GM21619 (cell line): Measurements from ENCODE around the gene RGS6.

Experiments used
- ATAC-seq: cut with Tn5 transposase; IDR thresholded peaks from one replicate; pipeline ENCODE4 v1.9.1; 2021; ENCODE audit not compliant: unreplicated experiment

The RGS6 gene

DNA sequence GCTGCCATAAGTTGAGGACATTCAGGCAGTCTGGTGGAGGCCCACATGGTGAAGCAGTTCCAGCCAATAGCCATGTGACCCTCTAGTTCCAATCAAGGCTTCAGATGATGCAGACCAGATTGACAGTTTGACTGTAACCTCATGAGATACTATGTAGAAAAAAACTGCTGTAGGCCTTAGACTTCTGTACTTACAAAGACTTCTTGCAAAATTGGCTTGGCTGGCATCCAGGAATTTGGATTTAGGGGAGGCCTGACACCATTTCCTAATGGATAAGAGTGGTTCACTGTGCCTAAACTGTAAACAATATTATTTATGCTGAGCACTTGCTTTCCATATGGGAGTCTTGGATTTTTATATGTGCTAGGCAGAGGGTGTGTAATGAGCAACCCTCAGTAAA, 76.4 kb downstream of the RGS6 start:
- no peak for ATAC-seq

- no peak for ATAC-seq
Observed at GRCh38 chr14:72010474-72010873, 78.2 kb downstream of the RGS6 start.

DNA sequence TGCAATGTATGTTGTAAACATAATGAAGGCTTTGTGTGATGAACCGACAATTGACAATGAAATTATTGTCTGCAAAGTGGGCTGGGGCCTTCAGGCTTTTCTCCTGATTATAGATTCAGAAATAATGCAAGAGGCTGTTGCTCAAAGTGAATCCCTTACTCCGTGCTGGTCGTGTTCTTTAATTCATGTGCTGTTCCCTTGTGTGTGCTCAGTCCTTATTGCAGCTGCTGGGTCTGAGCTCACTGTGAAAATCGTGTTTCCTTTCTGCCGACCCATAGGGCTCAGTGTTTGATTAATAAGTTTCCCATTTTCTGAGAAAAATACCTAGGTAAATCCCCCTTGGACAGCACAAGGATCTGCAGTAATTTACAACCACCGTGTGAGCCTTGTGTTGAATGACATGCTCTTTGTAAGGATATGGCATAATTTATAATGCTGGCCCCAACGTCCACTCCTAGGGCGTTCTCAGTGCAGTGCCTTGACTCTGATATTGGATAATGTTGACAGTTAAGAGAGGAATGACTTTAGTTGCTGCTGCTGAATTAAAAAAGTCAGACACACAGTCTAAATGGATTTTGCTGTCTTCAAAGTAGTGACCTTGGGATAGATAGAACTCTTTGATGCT, 81.6 kb downstream of the RGS6 start:
- ATAC-seq: no peak

- ATAC-seq: no peak
Observed at GRCh38 chr14:72014486-72014885, 82.3 kb downstream of the RGS6 start.

- ATAC-seq: no peak
Observed at GRCh38 chr14:72017290-72017689, 85.1 kb downstream of the RGS6 start.

- no peak for ATAC-seq
Observed at GRCh38 chr14:72023128-72024042, 91.2 kb downstream of the RGS6 start.

DNA sequence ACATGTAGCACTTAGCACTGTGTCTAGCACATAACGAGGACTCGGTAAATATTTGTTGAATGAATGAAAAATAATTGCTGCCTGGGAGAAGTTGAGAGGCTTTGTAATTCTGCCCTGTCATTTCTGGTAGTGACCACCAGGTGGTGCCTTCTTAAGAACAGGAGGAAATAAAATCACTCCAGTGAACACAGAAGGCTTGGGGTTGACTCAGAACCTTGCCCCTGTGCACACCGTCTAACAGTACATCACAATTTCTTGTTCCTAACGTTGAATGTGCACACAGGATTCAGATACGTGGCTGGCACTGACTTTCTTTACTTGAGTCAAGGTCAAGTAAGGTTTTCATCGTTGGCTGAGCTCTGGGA, 91.8 kb downstream of the RGS6 start:
- ATAC-seq: no peak

DNA sequence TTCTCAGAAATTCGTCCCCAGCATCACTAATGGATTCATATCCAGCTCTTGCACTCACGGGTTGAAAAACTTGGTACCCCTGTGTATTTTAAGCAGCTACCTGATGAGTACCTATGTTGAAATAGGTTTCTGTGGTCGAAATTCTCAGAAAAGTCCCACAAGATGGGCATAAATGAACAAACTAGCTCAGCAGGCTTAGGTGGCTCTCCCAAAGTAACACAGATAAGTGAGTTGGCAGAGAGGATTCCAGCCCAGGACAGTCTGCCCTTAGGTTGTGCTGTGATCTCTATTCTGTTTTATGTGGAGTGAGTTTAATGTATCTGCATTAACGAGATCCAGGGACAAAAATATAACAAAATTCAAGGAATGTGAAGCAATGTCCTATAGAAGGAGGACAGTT, 92.3 kb downstream of the RGS6 start:
- ATAC-seq: no peak

GRCh38 chr14:72026536-72026935, 94.3 kb downstream of the RGS6 start:
- no peak for ATAC-seq

DNA sequence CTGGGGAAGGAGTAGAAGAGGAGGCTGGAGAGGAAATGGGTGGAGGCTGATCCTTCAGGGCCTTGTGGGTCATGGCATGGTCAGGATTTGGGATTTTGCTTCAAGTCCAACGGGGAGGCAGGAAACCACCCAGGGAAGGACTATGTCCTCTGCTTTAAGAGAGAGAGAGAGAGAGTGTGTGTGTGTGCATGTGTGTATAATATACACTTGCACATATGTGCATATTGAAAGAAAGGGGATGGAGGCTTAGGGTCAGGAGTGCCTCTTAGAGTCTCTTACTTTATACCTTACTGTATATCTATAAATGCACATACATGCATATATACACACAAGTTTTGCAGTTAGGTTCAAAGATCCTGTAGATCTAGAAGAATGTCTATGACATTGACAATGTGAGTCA, 94.8 kb downstream of the RGS6 start:
- no peak for ATAC-seq

DNA sequence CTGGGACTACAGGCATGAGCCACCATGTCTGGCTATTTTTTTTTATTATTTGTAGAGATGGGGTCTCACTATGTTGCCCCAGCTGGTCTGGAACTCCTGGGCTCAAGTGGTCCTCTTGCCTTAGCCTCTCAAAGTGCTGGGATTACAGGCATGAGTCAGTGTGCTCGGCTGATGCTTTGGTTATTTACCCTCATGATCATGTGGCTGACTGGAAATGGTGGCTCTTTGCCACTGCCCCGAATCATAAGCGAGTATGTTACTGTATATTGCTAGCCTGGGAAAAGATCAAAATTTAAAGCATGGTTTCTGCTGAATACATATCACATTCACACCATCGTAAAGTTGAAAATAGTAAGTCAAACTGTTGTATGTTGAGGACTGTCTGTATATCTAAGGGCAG, 101.1 kb downstream of the RGS6 start:
- no peak for ATAC-seq

DNA sequence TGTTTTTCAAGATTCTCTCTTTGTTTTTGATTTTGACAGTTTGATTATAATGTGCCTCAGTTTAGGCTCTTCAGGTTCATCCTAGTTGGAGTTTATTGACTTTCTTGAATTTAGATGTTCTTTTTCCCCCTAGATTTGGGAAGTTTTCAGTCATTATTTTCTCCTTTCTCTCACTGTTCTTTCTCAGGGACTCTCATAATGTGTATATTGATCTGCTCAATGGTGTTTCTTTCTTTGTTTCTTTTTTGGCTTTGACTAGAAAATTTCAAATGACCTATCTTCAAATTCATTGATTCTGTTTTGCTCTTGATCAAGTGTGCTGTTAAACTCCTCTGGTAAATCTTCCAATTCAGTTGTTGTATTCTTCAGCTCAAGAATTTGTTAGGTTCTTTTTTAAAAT, 108.3 kb downstream of the RGS6 start:
- no peak for ATAC-seq

GRCh38 chr14:72045271-72045670, 113.0 kb downstream of the RGS6 start:
- ATAC-seq: no peak

DNA sequence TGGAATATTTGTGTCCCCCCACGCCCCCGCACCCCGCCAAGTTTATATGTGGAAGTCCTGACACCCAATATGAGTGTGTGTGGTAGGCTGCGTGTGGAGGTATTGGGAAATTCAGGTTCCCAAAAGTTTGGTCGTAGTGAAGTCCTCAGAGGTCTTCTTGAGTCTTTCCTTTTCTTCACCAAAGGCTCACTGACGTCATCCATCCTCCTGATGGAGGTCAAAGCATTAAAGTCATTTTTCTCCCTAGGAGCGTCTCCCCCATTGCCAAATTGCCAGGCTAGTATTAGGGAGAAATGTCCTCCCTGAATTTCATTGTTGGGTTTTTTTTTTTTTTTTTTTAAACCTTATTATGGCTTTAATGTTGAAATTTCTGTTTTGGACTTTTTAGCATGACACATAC, 113.7 kb downstream of the RGS6 start:
- ATAC-seq: no peak

GRCh38 chr14:72049462-72049861, 117.2 kb downstream of the RGS6 start:
- ATAC-seq: no peak

DNA sequence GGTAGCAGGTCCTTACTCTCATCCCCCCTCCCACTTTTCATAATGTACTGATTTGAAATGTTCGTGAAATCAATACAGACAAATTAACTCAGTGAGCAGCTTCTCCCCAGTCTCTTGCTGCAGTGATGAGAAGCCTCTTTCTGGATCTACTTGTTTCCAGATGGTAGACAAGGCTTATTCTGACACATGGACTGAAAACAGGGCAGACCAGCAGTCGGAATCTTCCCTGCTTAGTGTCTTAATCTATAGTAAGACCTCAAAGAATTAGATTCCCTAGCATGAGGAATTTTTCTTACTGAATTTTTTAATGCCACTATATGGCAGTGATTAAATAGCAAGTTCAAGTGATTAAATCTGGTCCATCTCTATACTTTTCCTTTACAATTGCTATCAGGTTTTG, 120.1 kb downstream of the RGS6 start:
- ATAC-seq: no peak

DNA sequence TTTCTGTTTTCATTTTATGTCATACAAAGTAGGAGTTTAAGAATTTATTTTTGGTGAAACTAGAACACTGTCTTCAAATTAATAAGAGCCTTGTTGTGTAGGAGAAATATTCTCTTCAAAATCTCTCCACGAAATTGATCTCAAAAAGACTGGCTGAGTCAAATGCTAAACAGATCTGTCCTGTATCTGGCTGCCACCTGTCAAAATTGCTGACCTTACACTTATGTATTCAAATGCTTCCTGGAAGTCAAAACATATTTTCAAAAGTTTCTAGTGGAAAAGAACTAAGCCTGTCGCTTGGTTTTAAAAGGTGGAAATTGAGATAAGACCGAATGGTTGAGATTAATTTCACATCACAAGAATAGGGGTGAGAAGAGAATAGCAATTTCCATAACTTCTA, 121.4 kb downstream of the RGS6 start:
- ATAC-seq: no peak

DNA sequence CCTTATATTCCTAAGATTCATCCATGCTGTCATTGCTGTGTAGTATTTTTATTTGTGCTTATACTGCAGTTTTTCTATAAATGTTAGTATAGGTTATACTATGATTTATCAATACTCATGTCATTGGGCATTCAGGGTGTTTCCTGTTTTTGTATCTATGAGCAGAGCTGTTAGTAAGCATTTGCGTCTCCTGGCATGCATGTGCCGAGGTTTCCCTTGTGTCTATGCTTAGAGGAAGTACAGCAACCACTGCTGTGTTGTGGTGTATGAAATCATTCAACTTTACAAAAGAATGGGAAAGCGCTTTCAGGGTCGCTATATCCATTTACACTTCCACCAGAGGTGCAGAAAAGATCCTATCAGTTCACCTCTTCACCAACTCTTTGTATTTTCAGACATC, 122.7 kb downstream of the RGS6 start:
- no peak for ATAC-seq

- ATAC-seq: no peak
Observed at GRCh38 chr14:72057701-72058285, 125.6 kb downstream of the RGS6 start.

GRCh38 chr14:72060460-72060859, 128.2 kb downstream of the RGS6 start:
- no peak for ATAC-seq

DNA sequence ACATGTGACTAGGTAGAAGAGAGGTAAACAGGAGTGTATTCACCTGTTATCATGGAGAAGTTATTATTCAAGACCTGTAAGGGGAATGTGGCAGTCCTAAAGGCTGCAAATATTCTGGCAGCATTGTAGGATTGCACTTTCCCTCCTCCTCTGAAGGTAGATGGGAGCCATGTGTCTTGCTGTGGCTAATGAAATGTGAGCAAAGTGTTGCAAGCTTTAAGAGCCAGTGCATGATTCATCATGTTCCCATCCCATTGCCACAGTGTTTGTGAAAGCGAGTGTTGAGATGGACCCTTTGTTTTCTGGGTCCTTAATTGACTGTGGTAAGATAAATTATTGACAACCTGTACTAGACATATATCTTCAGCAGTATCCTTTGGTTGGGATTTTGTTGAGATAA, 128.7 kb downstream of the RGS6 start:
- no peak for ATAC-seq

DNA sequence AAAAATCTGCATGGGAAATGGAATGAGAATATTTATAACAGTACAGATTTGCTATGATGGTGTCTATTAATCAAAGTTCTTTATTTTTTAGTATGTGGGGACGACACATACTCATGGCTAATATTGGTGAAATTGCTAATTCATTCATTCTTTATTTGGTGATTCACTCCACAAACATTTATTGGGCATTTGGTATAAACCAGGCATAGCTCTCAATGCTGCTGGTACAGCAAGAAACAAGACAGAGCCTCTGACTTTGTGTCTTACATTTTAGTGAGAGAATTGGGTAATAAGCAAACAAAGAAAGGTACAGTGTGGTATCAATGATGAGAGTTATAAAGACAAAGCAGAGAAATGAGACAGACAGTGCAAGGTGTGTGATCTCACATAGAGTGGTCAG, 129.5 kb downstream of the RGS6 start:
- no peak for ATAC-seq
